GM12878 (cell line): ENCODE results near the gene HOXB3. TPM values are rescaled to one million over a fixed set of nuclear protein-coding genes. Genes with fewer than 3 reads are reported as not detected.

Experiments
- ATAC-seq: fragments of 200-7000 bp; cut with Tn5 transposase; 3 replicates; pipeline ENCODE4 v1.9.1; 2020; ENCODE audit warnings: mild to moderate bottlenecking, moderate library complexity
- BruUV-seq: library from RNA; stranded (reverse); fragments of 400-500 nt; replicated peaks from 2 replicates; lab custom pipeline; 2021; lab: Mats Ljungman, UMichigan
- CTCF ChIA-PET: fragments of 300-600 bp; sonication (Branson Sonifier 250); formaldehyde crosslinking; extraction: SDS; loops from one replicate; lab custom pipeline; 2021; ENCODE audit warnings: inconsistent platforms; lab: Yijun Ruan, JAX
- POLR2A ChIA-PET: fragments of 350-600 bp; formaldehyde crosslinking; extraction: SDS; loops from one replicate; lab custom pipeline; 2021; ENCODE audit warnings: inconsistent platforms; lab: Charles Lee
- RAD21 ChIA-PET: fragments of 300-600 bp; sonication (Branson Sonifier 250); formaldehyde crosslinking; loops from one replicate; lab custom pipeline; 2023; ENCODE audit warnings: antibody characterized with exemption; ENCODE audit not compliant: unreplicated experiment; lab: Charles Lee
- SMC1A ChIA-PET: fragments of 300-600 bp; sonication (Branson Sonifier 250); formaldehyde crosslinking; loops from one replicate; lab custom pipeline; 2023; ENCODE audit not compliant: unreplicated experiment, uncharacterized antibody; lab: Charles Lee
- DNase-seq: peaks from one replicate; pipeline ENCODE4 v3.0.0-alpha.2; 2011; ENCODE audit warnings: low read depth, low spot score
- FAIRE-seq: peaks from 3 replicates; lab custom pipeline; 2011; peaks lifted over from hg19 to GRCh38; lab: Jason Lieb, UNC
- H2AFZ ChIP-seq: 2 replicates; pipeline ENCODE4 v1.6.0; 2011; ENCODE audit warnings: low read depth, low read length, control low read depth; ENCODE audit not compliant: control insufficient read depth
- H3K27ac ChIP-seq: 2 replicates; pipeline ENCODE4 v1.5.1; 2011; ENCODE audit warnings: control low read depth; ENCODE audit not compliant: control insufficient read depth, insufficient read depth
- H3K27me3 ChIP-seq, 2 experiments: replicated peaks in 1 of 2; 2 replicates each; pipeline versions ENCODE4 v1.6.0 to v1.6.1; 2011; ENCODE audit warnings: low read length in 1 of 2; ENCODE audit not compliant: control insufficient read depth in 2 of 2, insufficient read depth in 2 of 2
- H3K36me3 ChIP-seq, 2 experiments: 2 replicates each; pipeline ENCODE4 v1.5.1; 2011; ENCODE audit warnings: low read length in 1 of 2; ENCODE audit not compliant: control insufficient read depth in 2 of 2, insufficient read depth in 2 of 2
- H3K4me1 ChIP-seq: 2 replicates; pipeline ENCODE4 v1.6.1; 2011; ENCODE audit warnings: mild to moderate bottlenecking, low read length, moderate library complexity, mixed read lengths; ENCODE audit not compliant: control insufficient read depth, insufficient read depth
- H3K4me2 ChIP-seq: 2 replicates; pipeline ENCODE4 v1.6.0; 2011; ENCODE audit warnings: control low read depth; ENCODE audit not compliant: control insufficient read depth, insufficient read depth
- H3K4me3 ChIP-seq: fragments of 200-600 bp; sonication (generic); 2 replicates; pipeline ENCODE4 v1.5.1; 2016
- H3K79me2 ChIP-seq: 2 replicates; pipeline ENCODE4 v1.6.0; 2011; ENCODE audit warnings: low read length; ENCODE audit not compliant: control insufficient read depth, insufficient read depth
- H3K9ac ChIP-seq: 2 replicates; pipeline ENCODE4 v1.8.0; 2011; ENCODE audit warnings: low read length, control low read depth, mixed read lengths; ENCODE audit not compliant: control insufficient read depth, insufficient read depth
- H3K9me3 ChIP-seq: replicated peaks from 3 replicates; pipeline ENCODE4 v1.5.1; 2011; ENCODE audit warnings: mild to moderate bottlenecking, low read length; ENCODE audit not compliant: control insufficient read depth, insufficient read depth
- H4K20me1 ChIP-seq: 2 replicates; pipeline ENCODE4 v1.6.0; 2011; ENCODE audit not compliant: control insufficient read depth, insufficient read depth
- CBX5 ChIP-seq: sonication (generic); IDR thresholded peaks from 2 replicates; pipeline ENCODE4 v1.6.1; 2016; ENCODE audit warnings: low read depth, moderate library complexity, mild to moderate bottlenecking, inconsistent platforms
- CEBPB ChIP-seq, 2 experiments: fragments of 150-350 bp in 1 of 2; IDR thresholded peaks; 2 replicates each; pipeline ENCODE4 v1.6.1; 2012 to 2014; ENCODE audit warnings: low read depth in 2 of 2, low read length in 2 of 2, borderline replicate concordance in 1 of 2, inconsistent platforms in 1 of 2
- CREM ChIP-seq: IDR thresholded peaks from 2 replicates; pipeline ENCODE4 v1.6.1; 2014; ENCODE audit warnings: antibody characterized with exemption, low read depth
- FOS ChIP-seq: IDR thresholded peaks from 3 replicates; pipeline ENCODE4 v1.6.1; 2011; ENCODE audit warnings: borderline replicate concordance; ENCODE audit not compliant: insufficient read length; ENCODE audit errors: extremely low read depth
- FOXM1 ChIP-seq: IDR thresholded peaks from 2 replicates; pipeline ENCODE4 v1.6.1; 2012; ENCODE audit warnings: low read depth, mild to moderate bottlenecking, inconsistent platforms, low read length, moderate library complexity
- MEF2B ChIP-seq: fragments of 450-650 bp; IDR thresholded peaks from 2 replicates; pipeline ENCODE4 v1.6.1; 2018; ENCODE audit warnings: mild to moderate bottlenecking, moderate library complexity; ENCODE audit not compliant: partially characterized antibody, poor library complexity, severe bottlenecking
- NFYA ChIP-seq: IDR thresholded peaks from 2 replicates; pipeline ENCODE4 v1.6.1; 2011; ENCODE audit warnings: low read depth, mild to moderate bottlenecking, low read length, improper control_type of control experiment, borderline replicate concordance
- PAX5 ChIP-seq: IDR thresholded peaks from 2 replicates; pipeline ENCODE4 v1.6.1; 2011; ENCODE audit warnings: low read depth, low read length, borderline replicate concordance
- RELA ChIP-seq: fragments of 450-650 bp; IDR thresholded peaks from 2 replicates; pipeline ENCODE4 v1.8.0; 2014; ENCODE audit warnings: borderline replicate concordance; ENCODE audit not compliant: partially characterized antibody
- RFX5 ChIP-seq: IDR thresholded peaks from 2 replicates; pipeline ENCODE4 v1.6.1; 2011; ENCODE audit warnings: low read depth, low read length, improper control_type of control experiment
- WRNIP1 ChIP-seq: IDR thresholded peaks from 2 replicates; pipeline ENCODE4 v1.6.1; 2011; ENCODE audit warnings: low read depth, low read length, improper control_type of control experiment, borderline replicate concordance
- YBX1 ChIP-seq: fragments of 450-650 bp; IDR thresholded peaks from 2 replicates; pipeline ENCODE4 v1.6.1; 2016; ENCODE audit warnings: antibody characterized with exemption
- WGBS: methylation state at CpG from one replicate; pipeline ENCODE4 v1.1.6; 2016; ENCODE audit warnings: low lambda C conversion rate; ENCODE audit not compliant: insufficient replicate concordance, insufficient coverage; ENCODE audit errors: missing lambda C conversion rate; 5-methylcytosine and 5-hydroxymethylcytosine counted together
- in situ Hi-C: fragments of 300-500 bp; cut with MboI; formaldehyde crosslinking; loops from 9 replicates; pipeline ENCODE4 v1.14.3; 2018; ENCODE audit warnings: mixed read lengths
- intact Hi-C: fragments of 100-400 bp; cut with micrococcal nuclease; formaldehyde crosslinking; loops from one replicate; pipeline ENCODE4 v1.14.2; 2022; ENCODE audit not compliant: unreplicated experiment
- polyA plus RNA-seq, 11 experiments: library from polyadenylated mRNA; depleted of rRNA in 4 of 11; unstranded in 6 of 11; stranded (reverse) in 5 of 11; fragments of >200 nt; fragmentation: Nextera tagmentation in 4 of 11; fragmentation: Illumina TruSeq in 1 of 11; extraction: Ambion mirVana in 4 of 11; extraction: Trizol in 1 of 11; gene quantifications; 1 replicate in 1 of 11; 2 replicates in 10 of 11; pipeline versions ENCODE4 v1.2.1 to v1.2.3, GENCODE V29; 2011 to 2016; ENCODE audit warnings: inconsistent platforms in 2 of 11, missing spikeins in 2 of 11, low read depth in 1 of 11
- total RNA-seq, 4 experiments: library from RNA; depleted of rRNA in 3 of 4; stranded (reverse); fragments of >200 nt in 3 of 4; fragmentation: Illumina TruSeq in 1 of 4; extraction: Trizol in 1 of 4; gene quantifications; 2 replicates each; pipeline versions ENCODE4 v1.2.1 to v1.2.3, GENCODE V29; 2013 to 2021
- TF ChIP-seq, protein P1 (sequence below): fragments of 450-650 bp; conservative IDR thresholded peaks from 2 replicates; pipeline ENCODE4 v1.6.1; 2017; ENCODE audit warnings: mild to moderate bottlenecking, moderate library complexity
- TF ChIP-seq, protein P2 (sequence below): fragments of 450-650 bp; IDR thresholded peaks from 2 replicates; pipeline ENCODE4 v1.6.1; 2018; ENCODE audit warnings: borderline replicate concordance, mild to moderate bottlenecking; ENCODE audit not compliant: partially characterized antibody
- TF ChIP-seq, protein P3 (sequence below): fragments of 450-650 bp; IDR thresholded peaks from 2 replicates; pipeline ENCODE4 v1.6.1; 2016; ENCODE audit warnings: mild to moderate bottlenecking, moderate library complexity, borderline replicate concordance

The HOXB3 gene
- total and polyA plus RNA-seq, 10 of the 15 experiments (the other 5 are each of a cell fraction or from before 2014, with no cell fraction given) = 0.19 to 7.7 (median 2.9) TPM

- ChIA-PET SMC1A (interaction anchor here (0.6 to 1.1 kb wide), 2 partner anchors 9 to 26 kb away, joined by 3 read pairs; no protein-coding TSS in a partner anchor), CTCF (no interaction called here), RAD21 (no interaction called here), POLR2A (no interaction called here)
- no peak for DNase-seq
- no peak overlapping the region for H3K9ac ChIP-seq
- H3K4me3 ChIP-seq = no peak overlapping the region
- H3K4me1 ChIP-seq = peaks cover 4% of the 10 kb centered on the region
- no peaks in the 10 kb centered on the region for H4K20me1 ChIP-seq
- in situ Hi-C loops = no loop called here
- no peak overlapping the region for H3K4me2 ChIP-seq
- intact Hi-C loops = no loop called here
- H3K27me3 ChIP-seq = no peaks in the 10 kb centered on the region
- H3K36me3 ChIP-seq = peaks cover 0 to 6% of the 10 kb centered on the region in 2 experiments; a peak in 2 of 4 replicates
- no peak for FAIRE-seq
- no peak for ATAC-seq
- H3K79me2 ChIP-seq = no peaks in the 10 kb centered on the region
- H3K9me3 ChIP-seq = no peaks in the 10 kb centered on the region
- no TSS peak for BruUV-seq
- 94% methylated on average over 39 of the region's 70 CpGs for WGBS
- no peak overlapping the region for H3K27ac ChIP-seq
- no peak overlapping the region for H2AFZ ChIP-seq
- TF ChIP-seq FOS (no peak), CREM (no peak), YBX1 (no peak), CEBPB (IDR thresholded peaks at IDR 0.05; ENCODE audit: borderline replicate concordance in 1 of 2, low read depth in 2 of 2, low read length in 2 of 2) (no peak), RFX5 (no peak), PAX5 (no peak), WRNIP1 (no peak), RELA (no peak), NFYA (no peak), FOXM1 (no peak), MEF2B (no peak), CBX5 (no peak)
- TF ChIP-seq, protein P1, sequence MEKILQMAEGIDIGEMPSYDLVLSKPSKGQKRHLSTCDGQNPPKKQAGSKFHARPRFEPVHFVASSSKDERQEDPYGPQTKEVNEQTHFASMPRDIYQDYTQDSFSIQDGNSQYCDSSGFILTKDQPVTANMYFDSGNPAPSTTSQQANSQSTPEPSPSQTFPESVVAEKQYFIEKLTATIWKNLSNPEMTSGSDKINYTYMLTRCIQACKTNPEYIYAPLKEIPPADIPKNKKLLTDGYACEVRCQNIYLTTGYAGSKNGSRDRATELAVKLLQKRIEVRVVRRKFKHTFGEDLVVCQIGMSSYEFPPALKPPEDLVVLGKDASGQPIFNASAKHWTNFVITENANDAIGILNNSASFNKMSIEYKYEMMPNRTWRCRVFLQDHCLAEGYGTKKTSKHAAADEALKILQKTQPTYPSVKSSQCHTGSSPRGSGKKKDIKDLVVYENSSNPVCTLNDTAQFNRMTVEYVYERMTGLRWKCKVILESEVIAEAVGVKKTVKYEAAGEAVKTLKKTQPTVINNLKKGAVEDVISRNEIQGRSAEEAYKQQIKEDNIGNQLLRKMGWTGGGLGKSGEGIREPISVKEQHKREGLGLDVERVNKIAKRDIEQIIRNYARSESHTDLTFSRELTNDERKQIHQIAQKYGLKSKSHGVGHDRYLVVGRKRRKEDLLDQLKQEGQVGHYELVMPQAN = no peak
- TF ChIP-seq, protein P2, sequence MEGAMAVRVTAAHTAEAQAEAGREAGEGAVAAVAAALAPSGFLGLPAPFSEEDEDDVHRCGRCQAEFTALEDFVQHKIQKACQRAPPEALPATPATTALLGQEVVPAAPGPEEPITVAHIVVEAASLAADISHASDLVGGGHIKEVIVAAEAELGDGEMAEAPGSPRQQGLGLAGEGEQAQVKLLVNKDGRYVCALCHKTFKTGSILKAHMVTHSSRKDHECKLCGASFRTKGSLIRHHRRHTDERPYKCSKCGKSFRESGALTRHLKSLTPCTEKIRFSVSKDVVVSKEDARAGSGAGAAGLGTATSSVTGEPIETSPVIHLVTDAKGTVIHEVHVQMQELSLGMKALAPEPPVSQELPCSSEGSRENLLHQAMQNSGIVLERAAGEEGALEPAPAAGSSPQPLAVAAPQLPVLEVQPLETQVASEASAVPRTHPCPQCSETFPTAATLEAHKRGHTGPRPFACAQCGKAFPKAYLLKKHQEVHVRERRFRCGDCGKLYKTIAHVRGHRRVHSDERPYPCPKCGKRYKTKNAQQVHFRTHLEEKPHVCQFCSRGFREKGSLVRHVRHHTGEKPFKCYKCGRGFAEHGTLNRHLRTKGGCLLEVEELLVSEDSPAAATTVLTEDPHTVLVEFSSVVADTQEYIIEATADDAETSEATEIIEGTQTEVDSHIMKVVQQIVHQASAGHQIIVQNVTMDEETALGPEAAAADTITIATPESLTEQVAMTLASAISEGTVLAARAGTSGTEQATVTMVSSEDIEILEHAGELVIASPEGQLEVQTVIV = no peak
- TF ChIP-seq, protein P3, sequence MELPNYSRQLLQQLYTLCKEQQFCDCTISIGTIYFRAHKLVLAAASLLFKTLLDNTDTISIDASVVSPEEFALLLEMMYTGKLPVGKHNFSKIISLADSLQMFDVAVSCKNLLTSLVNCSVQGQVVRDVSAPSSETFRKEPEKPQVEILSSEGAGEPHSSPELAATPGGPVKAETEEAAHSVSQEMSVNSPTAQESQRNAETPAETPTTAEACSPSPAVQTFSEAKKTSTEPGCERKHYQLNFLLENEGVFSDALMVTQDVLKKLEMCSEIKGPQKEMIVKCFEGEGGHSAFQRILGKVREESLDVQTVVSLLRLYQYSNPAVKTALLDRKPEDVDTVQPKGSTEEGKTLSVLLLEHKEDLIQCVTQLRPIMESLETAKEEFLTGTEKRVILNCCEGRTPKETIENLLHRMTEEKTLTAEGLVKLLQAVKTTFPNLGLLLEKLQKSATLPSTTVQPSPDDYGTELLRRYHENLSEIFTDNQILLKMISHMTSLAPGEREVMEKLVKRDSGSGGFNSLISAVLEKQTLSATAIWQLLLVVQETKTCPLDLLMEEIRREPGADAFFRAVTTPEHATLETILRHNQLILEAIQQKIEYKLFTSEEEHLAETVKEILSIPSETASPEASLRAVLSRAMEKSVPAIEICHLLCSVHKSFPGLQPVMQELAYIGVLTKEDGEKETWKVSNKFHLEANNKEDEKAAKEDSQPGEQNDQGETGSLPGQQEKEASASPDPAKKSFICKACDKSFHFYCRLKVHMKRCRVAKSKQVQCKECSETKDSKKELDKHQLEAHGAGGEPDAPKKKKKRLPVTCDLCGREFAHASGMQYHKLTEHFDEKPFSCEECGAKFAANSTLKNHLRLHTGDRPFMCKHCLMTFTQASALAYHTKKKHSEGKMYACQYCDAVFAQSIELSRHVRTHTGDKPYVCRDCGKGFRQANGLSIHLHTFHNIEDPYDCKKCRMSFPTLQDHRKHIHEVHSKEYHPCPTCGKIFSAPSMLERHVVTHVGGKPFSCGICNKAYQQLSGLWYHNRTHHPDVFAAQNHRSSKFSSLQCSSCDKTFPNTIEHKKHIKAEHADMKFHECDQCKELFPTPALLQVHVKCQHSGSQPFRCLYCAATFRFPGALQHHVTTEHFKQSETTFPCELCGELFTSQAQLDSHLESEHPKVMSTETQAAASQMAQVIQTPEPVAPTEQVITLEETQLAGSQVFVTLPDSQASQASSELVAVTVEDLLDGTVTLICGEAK = no peak
Observed at GRCh38 chr17:48550502-48551213, 39.4 kb downstream of the HOXB3 start.
